Glutamatergic neuron (in vitro differentiated cells): Measurements from ENCODE around the gene OR10P1. TPM values are rescaled to one million over a fixed set of nuclear protein-coding genes. Genes with fewer than 3 reads are reported as not detected.

ENCODE experiments used
- DNase-seq: peaks from one replicate; pipeline ENCODE4 v3.0.0; 2022
- H3K27ac Mint-ChIP-seq: one replicate; pipeline ENCODE4 v1.8.0; 2020; ENCODE audit warnings: mild to moderate bottlenecking, mixed read lengths, inconsistent platforms; ENCODE audit not compliant: unreplicated experiment
- H3K27me3 Mint-ChIP-seq: one replicate; pipeline ENCODE4 v1.8.0; 2020; ENCODE audit warnings: mild to moderate bottlenecking, moderate library complexity, mixed read lengths, inconsistent platforms; ENCODE audit not compliant: unreplicated experiment
- H3K36me3 Mint-ChIP-seq: one replicate; pipeline ENCODE4 v1.8.0; 2020; ENCODE audit warnings: mild to moderate bottlenecking, mixed read lengths, inconsistent platforms; ENCODE audit not compliant: unreplicated experiment
- H3K4me1 Mint-ChIP-seq: one replicate; pipeline ENCODE4 v1.8.0; 2020; ENCODE audit warnings: mild to moderate bottlenecking, low read depth, mixed read lengths, inconsistent platforms; ENCODE audit not compliant: unreplicated experiment
- H3K4me3 Mint-ChIP-seq: one replicate; pipeline ENCODE4 v1.8.0; 2020; ENCODE audit warnings: mild to moderate bottlenecking, mixed read lengths, inconsistent platforms; ENCODE audit not compliant: unreplicated experiment
- H3K9me3 Mint-ChIP-seq: one replicate; pipeline ENCODE4 v1.8.0; 2020; ENCODE audit warnings: mild to moderate bottlenecking, moderate library complexity, mixed read lengths, inconsistent platforms; ENCODE audit not compliant: unreplicated experiment
- CTCF ChIP-seq: fragments of 200-600 bp; sonication (generic); IDR thresholded peaks from one replicate; pipeline ENCODE4 v1.5.0; 2021; ENCODE audit not compliant: partially characterized antibody, unreplicated experiment
- total RNA-seq: library from RNA; stranded (reverse); fragmentation: NEBNext Ultra II Directional; extraction: Animal tissue kit (Norgen Biotek cat#: 25700); gene quantifications from one replicate; pipeline ENCODE4 v1.2.1, GENCODE V29; 2021; ENCODE audit not compliant: unreplicated experiment

OR10P1 gene
- total RNA-seq, 1 donor from 2014 or later, result not detected

DNA sequence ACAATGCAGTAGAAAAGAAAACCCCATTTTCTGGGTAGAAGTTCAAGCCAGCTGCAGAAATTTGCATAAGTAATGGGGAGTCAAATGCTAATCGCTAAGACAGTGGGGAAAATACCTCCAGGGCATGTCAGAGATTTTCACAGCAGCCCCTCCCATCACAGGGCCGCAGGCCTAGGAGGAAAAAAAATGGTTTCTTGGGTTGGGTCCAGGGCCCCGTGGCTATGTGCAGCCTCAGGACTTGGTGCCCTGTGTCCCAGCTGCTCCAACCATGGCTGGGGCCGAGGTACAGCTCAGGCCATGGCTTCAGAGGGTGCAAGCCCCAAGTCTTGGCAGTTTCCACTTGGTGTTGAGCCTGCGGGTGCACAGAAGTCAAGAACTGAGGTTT lies 14.6 kb downstream of the OR10P1 start:
- no peaks in the 10 kb centered on the region for H3K4me1 Mint-ChIP-seq
- no peak for DNase-seq
- no peak for TF ChIP-seq CTCF
- no peak overlapping the region for H3K27ac Mint-ChIP-seq
- H3K27me3 Mint-ChIP-seq, result peaks cover 2% of the 10 kb centered on the region
- peaks cover 13% of the 10 kb centered on the region for H3K36me3 Mint-ChIP-seq
- H3K9me3 Mint-ChIP-seq, result no peaks in the 10 kb centered on the region
- H3K4me3 Mint-ChIP-seq, result no peak overlapping the region

DNA sequence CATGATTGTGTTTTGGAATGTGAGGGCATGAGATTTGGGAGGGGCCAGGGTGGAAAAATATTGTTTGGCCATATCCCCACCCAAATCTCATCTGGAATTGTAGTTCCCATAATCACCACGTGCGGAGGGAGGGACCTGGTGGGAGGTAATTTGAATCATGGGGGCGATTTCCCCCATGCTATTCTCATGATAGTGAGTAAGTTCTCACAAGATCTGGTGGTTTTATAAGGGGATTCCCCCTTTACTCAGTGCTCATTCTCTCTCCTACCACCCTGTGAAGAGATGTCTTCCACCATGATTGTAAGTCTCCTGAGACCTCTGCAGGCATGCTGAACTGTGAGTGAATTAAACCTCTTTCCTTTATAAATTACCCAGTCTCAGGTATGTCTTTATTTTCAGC lies 15.7 kb downstream of the OR10P1 start:
- Mint-ChIP-seq H3K36me3 (peaks cover 8% of the 10 kb centered on the region), H3K9me3 (no peaks in the 10 kb centered on the region), H3K4me1 (no peaks in the 10 kb centered on the region), H3K27me3 (no peaks in the 10 kb centered on the region), H3K4me3 (no peak overlapping the region), H3K27ac (no peak overlapping the region)
- no peak for DNase-seq
- TF ChIP-seq CTCF, result no peak

DNA sequence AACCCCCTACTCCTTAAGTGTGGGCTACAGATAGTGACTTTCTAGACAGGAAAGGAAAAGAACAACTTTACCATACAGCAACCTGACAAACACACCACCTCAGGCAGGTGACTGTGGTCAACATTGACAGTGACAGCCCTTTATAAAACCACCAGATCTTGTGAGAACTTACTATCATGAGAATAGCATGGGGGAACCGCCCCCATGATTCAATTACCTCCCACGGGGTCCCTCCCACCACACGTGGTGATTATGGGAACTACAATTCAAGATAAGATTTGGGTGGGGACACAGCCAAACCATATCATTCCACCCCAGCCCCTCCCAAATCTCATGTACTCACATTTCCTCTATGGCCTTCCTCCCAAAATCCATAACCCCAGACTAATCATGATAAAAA lies 16.3 kb downstream of the OR10P1 start:
- no peaks in the 10 kb centered on the region for H3K4me1 Mint-ChIP-seq
- H3K27ac Mint-ChIP-seq, result no peak overlapping the region
- no peaks in the 10 kb centered on the region for H3K9me3 Mint-ChIP-seq
- no peak overlapping the region for H3K4me3 Mint-ChIP-seq
- DNase-seq, result no peak
- H3K27me3 Mint-ChIP-seq, result no peaks in the 10 kb centered on the region
- H3K36me3 Mint-ChIP-seq, result peaks cover 8% of the 10 kb centered on the region
- TF ChIP-seq CTCF, result no peak

DNA sequence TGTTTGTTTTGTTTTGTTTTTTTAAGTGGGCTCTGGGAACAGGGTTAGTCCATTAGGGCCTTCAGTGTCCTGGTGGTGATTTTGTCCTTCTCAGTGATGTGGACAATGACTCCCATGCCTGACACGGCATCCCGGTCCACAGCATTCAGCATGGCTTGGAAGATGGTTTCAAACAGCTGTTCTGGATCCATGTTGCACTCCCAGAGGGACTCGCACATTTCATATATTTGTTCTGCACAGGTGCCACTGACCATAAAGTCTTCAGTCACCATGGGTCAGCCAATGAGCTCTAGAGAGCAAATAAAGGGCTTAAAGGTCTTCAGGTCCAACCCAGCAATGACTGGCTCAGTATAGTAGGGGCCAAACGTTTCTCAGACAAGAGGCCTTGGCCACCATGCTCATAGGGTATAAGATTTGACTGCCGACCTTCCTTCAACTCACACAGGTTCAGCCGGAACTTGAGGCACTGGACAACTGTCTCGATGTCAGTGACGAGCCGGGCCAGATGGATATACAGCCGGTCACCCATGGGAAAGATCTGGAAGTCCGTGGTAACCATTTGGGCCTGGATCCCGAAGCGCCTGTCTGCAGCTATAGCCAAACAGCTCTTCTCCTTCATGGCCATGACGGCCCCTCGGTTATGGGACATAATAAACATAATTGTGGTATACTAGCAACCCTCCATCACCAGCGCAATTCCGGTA lies 18.0 kb downstream of the OR10P1 start:
- H3K4me1 Mint-ChIP-seq, result no peaks in the 10 kb centered on the region

More for the DNA sequence above, 18.0 kb downstream of the OR10P1 start:
- Mint-ChIP-seq H3K36me3 (peaks cover 3% of the 10 kb centered on the region), H3K9me3 (no peaks in the 10 kb centered on the region), H3K4me3 (no peak overlapping the region), H3K27ac (no peak overlapping the region), H3K27me3 (no peaks in the 10 kb centered on the region)
- no peak for TF ChIP-seq CTCF
- DNase-seq, result no peak
